HepG2 (cell line): ENCODE data around the gene RPL41. TPM values are rescaled to one million over a fixed set of nuclear protein-coding genes. Genes with fewer than 3 reads are reported as not detected.

Experiments
- CSRNP2 ChIP-seq: sonication (generic); formaldehyde crosslinking; conservative IDR thresholded peaks from 2 replicates; pipeline ENCODE4 v1.8.0; 2022; ENCODE audit warnings: low read depth, missing genetic modification reagents
- CTCF ChIP-seq: sonication (generic); formaldehyde crosslinking; IDR thresholded peaks from 2 replicates; pipeline ENCODE4 v1.5.0; 2020; ENCODE audit warnings: mild to moderate bottlenecking, missing genetic modification reagents, moderate library complexity
- DNMT3B ChIP-seq: conservative IDR thresholded peaks from 2 replicates; pipeline ENCODE4 v1.6.1; 2016; ENCODE audit warnings: missing biosample characterization, control low read depth
- GTF2F1 ChIP-seq: fragments of 150-350 bp; IDR thresholded peaks from 2 replicates; pipeline ENCODE4 v1.6.1; 2014; ENCODE audit warnings: low read length
- HNF4G ChIP-seq, 2 experiments: sonication (generic) in 1 of 2; formaldehyde crosslinking in 1 of 2; IDR thresholded peaks; 2 replicates each; pipeline versions ENCODE4 v1.4.0 to v1.6.1; 2011 to 2020; ENCODE audit warnings: borderline replicate concordance in 2 of 2, low read depth in 2 of 2, mild to moderate bottlenecking in 2 of 2, low read length in 1 of 2, missing genetic modification reagents in 1 of 2, moderate library complexity in 1 of 2
- KMT2A ChIP-seq: sonication (generic); formaldehyde crosslinking; IDR thresholded peaks from 2 replicates; pipeline ENCODE4 v1.4.0; 2020; ENCODE audit warnings: missing genetic modification reagents
- MIER2 ChIP-seq: IDR thresholded peaks from 2 replicates; pipeline ENCODE4 v1.6.1; 2016; ENCODE audit warnings: missing biosample characterization, missing genetic modification reagents
- MTA3 ChIP-seq: sonication (generic); formaldehyde crosslinking; IDR thresholded peaks from 2 replicates; pipeline ENCODE4 v1.4.0; 2020; ENCODE audit warnings: missing genetic modification reagents
- NFKBIZ ChIP-seq: IDR thresholded peaks from 2 replicates; pipeline ENCODE4 v1.6.1; 2018; ENCODE audit warnings: missing genetic modification reagents, missing compliant biosample characterization
- SKI ChIP-seq: fragments of 450-650 bp; IDR thresholded peaks from one replicate; pipeline ENCODE4 v1.6.1; 2018; ENCODE audit warnings: mild to moderate bottlenecking; ENCODE audit not compliant: partially characterized antibody
- THAP9 ChIP-seq: sonication (generic); formaldehyde crosslinking; IDR thresholded peaks from 2 replicates; pipeline ENCODE4; 2020; ENCODE audit warnings: missing genetic modification reagents, mild to moderate bottlenecking, borderline replicate concordance
- ZC3H13 ChIP-seq: sonication (generic); formaldehyde crosslinking; IDR thresholded peaks from 2 replicates; pipeline ENCODE4 v1.8.1; 2023; ENCODE audit warnings: mild to moderate bottlenecking, missing genetic modification reagents, moderate library complexity
- ZNF121 ChIP-seq: sonication (generic); formaldehyde crosslinking; IDR thresholded peaks from 2 replicates; pipeline ENCODE4 v1.5.0; 2020; ENCODE audit warnings: mild to moderate bottlenecking, missing genetic modification reagents
- ZNF18 ChIP-seq: sonication (generic); formaldehyde crosslinking; IDR thresholded peaks from 2 replicates; pipeline ENCODE4 v1.8.0; 2022; ENCODE audit warnings: mild to moderate bottlenecking, missing genetic modification reagents; ENCODE audit not compliant: insufficient replicate concordance
- ZNF280B ChIP-seq: sonication (generic); formaldehyde crosslinking; IDR thresholded peaks from 2 replicates; pipeline ENCODE4 v1.5.0; 2020; ENCODE audit warnings: missing genetic modification reagents, mild to moderate bottlenecking, borderline replicate concordance
- ZNF530 ChIP-seq: sonication (generic); formaldehyde crosslinking; IDR thresholded peaks from 2 replicates; pipeline ENCODE4 v1.5.0; 2020; ENCODE audit warnings: low read depth, mild to moderate bottlenecking, missing genetic modification reagents
- ZNF556 ChIP-seq: sonication (generic); formaldehyde crosslinking; IDR thresholded peaks from 2 replicates; pipeline ENCODE4 v1.4.0; 2020; ENCODE audit warnings: mild to moderate bottlenecking, missing genetic modification reagents, borderline replicate concordance
- polyA plus RNA-seq, 8 experiments: library from polyadenylated mRNA; depleted of rRNA in 3 of 8; stranded (reverse) in 7 of 8; unstranded in 1 of 8; fragments of >200 nt; fragmentation: Illumina TruSeq in 4 of 8; extraction: Trizol in 4 of 8; gene quantifications; 2 replicates each; pipeline versions ENCODE4 v1.2.1 to v1.2.3, GENCODE V29; 2011 to 2016; ENCODE audit warnings: low read depth in 4 of 8, missing spikeins in 1 of 8, mixed read lengths in 1 of 8; ENCODE audit not compliant: insufficient read depth in 1 of 8
- total RNA-seq, 5 experiments: library from RNA; depleted of rRNA; stranded (reverse); fragments of >200 nt; fragmentation: Illumina TruSeq; extraction: Trizol; gene quantifications; 2 replicates each; pipeline ENCODE4 v1.2.3, GENCODE V29; 2016; ENCODE audit warnings: low read depth in 1 of 5

The RPL41 gene
- total and polyA plus RNA-seq, 2 of the 13 experiments (the other 11 are each of a cell fraction or from before 2014, with no cell fraction given), result 4,012 to 7,670 TPM

- 0 out of 2 replicates have a peak, but pooled peaks have one; percentile 6 for TF ChIP-seq THAP9 (CRISPR knock-in tag)
- TF ChIP-seq CTCF (CRISPR knock-in tag), result peak; percentile 66
- TF ChIP-seq MIER2, result no peak
- no peak for TF ChIP-seq KMT2A (CRISPR knock-in tag)
- no peak for TF ChIP-seq HNF4G (IDR thresholded peaks at IDR 0.05; ENCODE audit: borderline replicate concordance, low read depth, low read length)
- TF ChIP-seq HNF4G (CRISPR knock-in tag; IDR thresholded peaks at IDR 0.05; ENCODE audit: borderline replicate concordance, low read depth), result no peak
- peak; percentile 96 for TF ChIP-seq ZNF121 (CRISPR knock-in tag)
- TF ChIP-seq NFKBIZ, result no peak; the same call in 1 of the 2 replicates
- peak; percentile 38 for TF ChIP-seq SKI
- TF ChIP-seq DNMT3B (CRISPR knock-in tag), result no peak
- peak; percentile 14; the same call in 1 of the 2 replicates for TF ChIP-seq ZNF556 (CRISPR knock-in tag)
- no peak for TF ChIP-seq GTF2F1
- TF ChIP-seq MTA3 (CRISPR knock-in tag), result no peak
- TF ChIP-seq ZNF530 (CRISPR knock-in tag), result no peak
- no peak for TF ChIP-seq CSRNP2 (CRISPR knock-in tag)
- TF ChIP-seq ZNF18 (CRISPR knock-in tag), result no peak
- no peak for TF ChIP-seq ZC3H13 (CRISPR knock-in tag)
- TF ChIP-seq ZNF280B, result peak; percentile 61; the same call in 1 of the 2 replicates
Observed at GRCh38 chr12:56157201-56158028, 41.0 kb downstream of the RPL41 start (continued).
